ENCODE data around the gene C13orf46. TPM values are rescaled to one million over a fixed set of nuclear protein-coding genes. Genes with fewer than 3 reads are reported as not detected.
"Not testable (repeated sequence)": the region's sequence is repeated elsewhere in the genome, so short reads cannot be mapped to it uniquely, and the experiment has no call there.

C13orf46 gene
- polyA plus RNA-seq, 1 experiment, result 0.35 TPM

DNA sequence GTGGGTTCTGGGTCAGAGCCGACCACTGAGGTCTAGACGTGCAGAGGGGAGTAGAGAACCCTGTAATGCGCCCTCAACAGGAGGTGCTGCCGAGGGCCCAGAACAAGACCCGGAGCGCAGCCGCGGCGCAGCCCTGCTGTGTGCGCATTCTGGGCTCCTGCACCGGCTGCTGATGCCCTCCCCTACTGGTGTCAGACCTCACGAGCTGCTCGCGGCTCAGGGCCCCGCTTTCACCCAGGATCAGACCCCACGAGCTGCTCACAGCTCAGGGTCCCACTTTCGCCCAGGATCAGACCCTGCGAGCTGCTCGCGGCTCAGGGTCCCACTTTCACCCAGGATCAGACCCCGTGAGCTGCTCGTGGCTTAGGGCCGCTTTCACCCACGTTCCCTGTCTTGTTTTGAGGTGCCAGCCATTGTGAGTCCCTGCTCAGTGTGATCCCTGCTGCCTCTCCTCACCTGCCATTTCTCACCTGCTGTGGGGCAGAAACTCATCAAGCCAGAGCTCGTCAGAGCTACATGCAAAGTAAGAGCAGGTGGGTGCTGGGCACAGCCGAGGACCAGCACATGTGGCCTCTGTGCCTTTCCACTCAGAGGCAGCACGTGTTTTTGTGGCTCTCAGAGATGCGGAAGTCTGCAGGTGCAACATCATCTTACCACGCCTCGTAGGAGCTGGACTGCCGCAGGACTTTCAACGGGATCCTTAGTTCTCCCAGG is 47.0 kb upstream of the C13orf46 start:
- POLR2A ChIA-PET, result no interaction called here
- Histone ChIP-seq H3K27ac (ENCODE audit: low read depth, low read length) (no peak overlapping the region), H3K4me3 (ENCODE audit: low read depth, low read length) (no peak overlapping the region), H3K9me3 (ENCODE audit: control insufficient read depth, insufficient read depth, low read length) (no peaks in the 10 kb centered on the region; the same call in 1 of the 2 replicates), H3K27me3 (ENCODE audit: control insufficient read depth, insufficient read depth, low read length) (no peaks in the 10 kb centered on the region)
- CTCF ChIA-PET, result no interaction called here
- TF ChIP-seq, protein P1, sequence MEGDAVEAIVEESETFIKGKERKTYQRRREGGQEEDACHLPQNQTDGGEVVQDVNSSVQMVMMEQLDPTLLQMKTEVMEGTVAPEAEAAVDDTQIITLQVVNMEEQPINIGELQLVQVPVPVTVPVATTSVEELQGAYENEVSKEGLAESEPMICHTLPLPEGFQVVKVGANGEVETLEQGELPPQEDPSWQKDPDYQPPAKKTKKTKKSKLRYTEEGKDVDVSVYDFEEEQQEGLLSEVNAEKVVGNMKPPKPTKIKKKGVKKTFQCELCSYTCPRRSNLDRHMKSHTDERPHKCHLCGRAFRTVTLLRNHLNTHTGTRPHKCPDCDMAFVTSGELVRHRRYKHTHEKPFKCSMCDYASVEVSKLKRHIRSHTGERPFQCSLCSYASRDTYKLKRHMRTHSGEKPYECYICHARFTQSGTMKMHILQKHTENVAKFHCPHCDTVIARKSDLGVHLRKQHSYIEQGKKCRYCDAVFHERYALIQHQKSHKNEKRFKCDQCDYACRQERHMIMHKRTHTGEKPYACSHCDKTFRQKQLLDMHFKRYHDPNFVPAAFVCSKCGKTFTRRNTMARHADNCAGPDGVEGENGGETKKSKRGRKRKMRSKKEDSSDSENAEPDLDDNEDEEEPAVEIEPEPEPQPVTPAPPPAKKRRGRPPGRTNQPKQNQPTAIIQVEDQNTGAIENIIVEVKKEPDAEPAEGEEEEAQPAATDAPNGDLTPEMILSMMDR (IDR thresholded peaks at IDR 0.05; ENCODE audit: low read depth, low read length), result no peak
- no peak for DNase-seq (ENCODE audit: low read depth, low spot score)

GRCh38 chr13:114020134-114020533 is 46.3 kb upstream of the C13orf46 start:
- H3K27ac ChIP-seq (ENCODE audit: low read depth, low read length); H3K27me3 ChIP-seq (ENCODE audit: control insufficient read depth, insufficient read depth, low read length); DNase-seq (ENCODE audit: low read depth, low spot score); CTCF ChIA-PET; H3K9me3 ChIP-seq (ENCODE audit: control insufficient read depth, insufficient read depth, low read length); POLR2A ChIA-PET; H3K4me3 ChIP-seq (ENCODE audit: low read depth, low read length): not testable (repeated sequence)

- no peak overlapping the region for H3K27ac ChIP-seq (ENCODE audit: low read depth, low read length)
- CTCF ChIA-PET, result no interaction called here
- POLR2A ChIA-PET, result no interaction called here
- TF ChIP-seq, protein P1 (IDR thresholded peaks at IDR 0.05; ENCODE audit: low read depth, low read length), result no peak
- no peak overlapping the region for H3K4me3 ChIP-seq (ENCODE audit: low read depth, low read length)
- H3K27me3 ChIP-seq (ENCODE audit: control insufficient read depth, insufficient read depth, low read length), result no peaks in the 10 kb centered on the region
- no peaks in the 10 kb centered on the region; the same call in 1 of the 2 replicates for H3K9me3 ChIP-seq (ENCODE audit: control insufficient read depth, insufficient read depth, low read length)
- DNase-seq (ENCODE audit: low read depth, low spot score), result no peak
Measured at GRCh38 chr13:114019367-114019766, 45.5 kb upstream of the C13orf46 start.

DNA sequence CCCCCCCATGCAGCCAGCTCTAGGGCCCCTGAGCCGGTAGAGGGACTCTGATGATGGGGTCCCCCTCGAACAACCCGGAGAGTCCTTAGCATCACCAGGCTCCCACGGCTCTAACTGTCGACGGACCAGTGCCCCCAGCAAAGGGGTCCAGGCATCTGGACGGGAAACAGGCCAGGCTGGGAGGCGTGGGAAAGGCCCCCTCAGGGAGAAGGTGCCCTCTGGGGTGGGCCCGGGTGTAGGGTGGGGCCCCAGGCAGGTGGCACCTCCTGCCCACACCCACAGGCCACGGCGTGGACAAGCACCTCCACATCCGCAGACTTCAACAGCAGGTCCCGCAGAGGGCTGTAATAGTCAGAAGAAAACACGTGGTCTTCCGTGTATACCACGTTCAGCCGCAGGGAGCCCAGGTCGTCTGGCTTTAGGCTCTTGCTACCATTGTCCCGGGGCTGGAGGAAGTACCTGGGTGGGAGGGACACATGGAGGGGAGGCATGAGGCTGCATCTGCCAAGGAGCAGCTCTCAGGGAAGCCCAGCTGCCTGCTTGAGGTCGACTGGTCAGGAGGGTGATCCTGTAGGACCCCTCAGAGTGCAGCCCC is 44.7 kb upstream of the C13orf46 start:
- H3K9me3 ChIP-seq (ENCODE audit: control insufficient read depth, insufficient read depth, low read length), result no peaks in the 10 kb centered on the region; the same call in 1 of the 2 replicates
- TF ChIP-seq, protein P1 (IDR thresholded peaks at IDR 0.05; ENCODE audit: low read depth, low read length), result no peak
- POLR2A ChIA-PET, result no interaction called here
- no peak for DNase-seq (ENCODE audit: low read depth, low spot score)
- H3K27ac ChIP-seq (ENCODE audit: low read depth, low read length), result no peak overlapping the region
- H3K27me3 ChIP-seq (ENCODE audit: control insufficient read depth, insufficient read depth, low read length), result no peaks in the 10 kb centered on the region
- CTCF ChIA-PET, result no interaction called here
- H3K4me3 ChIP-seq (ENCODE audit: low read depth, low read length), result no peak overlapping the region

- TF ChIP-seq, protein P1 (IDR thresholded peaks at IDR 0.05; ENCODE audit: low read depth, low read length), result no peak
- no peak overlapping the region for H3K27ac ChIP-seq (ENCODE audit: low read depth, low read length)
- H3K27me3 ChIP-seq (ENCODE audit: control insufficient read depth, insufficient read depth, low read length), result no peaks in the 10 kb centered on the region
- no peak overlapping the region for H3K4me3 ChIP-seq (ENCODE audit: low read depth, low read length)
- H3K9me3 ChIP-seq (ENCODE audit: control insufficient read depth, insufficient read depth, low read length), result no peaks in the 10 kb centered on the region; the same call in 1 of the 2 replicates
- ChIA-PET CTCF (no interaction called here), POLR2A (no interaction called here)
- DNase-seq (ENCODE audit: low read depth, low spot score), result no peak
Measured at GRCh38 chr13:114017966-114018365, 44.1 kb upstream of the C13orf46 start.

Measured in AG04450 (cell line).